BJ (cell line): Measurements from ENCODE around the gene BTF3L4. TPM values are rescaled to one million over a fixed set of nuclear protein-coding genes. Genes with fewer than 3 reads are reported as not detected.
A peak's percentile ranks its signal among the peaks of the same experiment; 100 is the strongest.

Source experiments
- CTCF ChIA-PET: fragments of 350-600 bp; formaldehyde crosslinking; extraction: SDS; loops from one replicate; lab custom pipeline; 2021; ENCODE audit warnings: antibody characterized with exemption, inconsistent platforms; lab: Yijun Ruan, JAX
- POLR2A ChIA-PET: fragments of 300-600 bp; sonication (Branson Sonifier 250); formaldehyde crosslinking; extraction: SDS; loops from one replicate; lab custom pipeline; 2021; ENCODE audit warnings: antibody characterized with exemption; lab: Charles Lee
- DNase-seq: peaks from one replicate; pipeline ENCODE4 v3.0.0-alpha.2; 2011; ENCODE audit warnings: low read depth
- H3K27me3 ChIP-seq: 2 replicates; pipeline ENCODE4 v1.6.0; 2011; ENCODE audit warnings: low read length; ENCODE audit not compliant: control insufficient read depth, insufficient read depth
- H3K36me3 ChIP-seq: 2 replicates; pipeline ENCODE4 v1.5.1; 2011; ENCODE audit warnings: low read length; ENCODE audit not compliant: control insufficient read depth, insufficient read depth
- H3K4me3 ChIP-seq: 2 replicates; pipeline ENCODE4 v1.5.1; 2011; ENCODE audit warnings: low read depth, mild to moderate bottlenecking, control low read depth, low read length
- CTCF ChIP-seq: IDR thresholded peaks from 2 replicates; pipeline ENCODE4 v1.5.1; 2011; ENCODE audit warnings: low read depth, mild to moderate bottlenecking, control low read depth, inconsistent platforms, low read length, moderate library complexity; ENCODE audit not compliant: insufficient read depth
- polyA minus RNA-seq: library from RNA; depleted of rRNA, polyadenylated mRNA; stranded (reverse); fragments of >200 nt; gene quantifications from 2 replicates; pipeline ENCODE4 v1.2.3, GENCODE V29; 2011; rRNA and poly(A)+ RNA removed
- polyA plus RNA-seq: library from polyadenylated mRNA; depleted of rRNA; stranded (reverse); fragments of >200 nt; gene quantifications from 2 replicates; pipeline ENCODE4 v1.2.3, GENCODE V29; 2011; rRNA removed

BTF3L4 gene
- polyA plus RNA-seq, result 31.2 and 68.6 TPM in 2 replicates
- polyA minus RNA-seq, result 18.7 and 20.5 TPM in 2 replicates

- no peaks in the 10 kb centered on the region for H3K27me3 ChIP-seq
- DNase-seq, result peak; percentile 54
- TF ChIP-seq CTCF, result no peak
- peak within 1 kb of the TSS; percentile 69 for H3K4me3 ChIP-seq
- POLR2A ChIA-PET, result interaction anchor here (0.6 to 1.4 kb wide), 2 partner anchors 159 to 160 kb away, joined by 4 to 5 read pairs; no protein-coding TSS in a partner anchor
- CTCF ChIA-PET, result interaction anchor here (1.0 kb wide), 1 partner anchor 59 kb away, joined by 3 read pairs; no protein-coding TSS in a partner anchor
- peaks cover 7% of the 10 kb centered on the region for H3K36me3 ChIP-seq
Observed at GRCh38 chr1:52056163-52056936, at the start of gene BTF3L4. BTF3L4 (plus strand) TSS chr1:52056295; CDS start chr1:52059848, 3,553 bp downstream.

GRCh38 chr1:52007215-52008002 lies 48.7 kb upstream of the BTF3L4 start:
- no peaks in the 10 kb centered on the region for H3K27me3 ChIP-seq
- DNase-seq, result no peak
- no peak for TF ChIP-seq CTCF
- no peak overlapping the region for H3K4me3 ChIP-seq
- ChIA-PET POLR2A (no interaction called here), CTCF (no interaction called here)
- H3K36me3 ChIP-seq, result no peaks in the 10 kb centered on the region

- no peak for DNase-seq
- TF ChIP-seq CTCF, result no peak
- Histone ChIP-seq H3K4me3 (no peak overlapping the region), H3K27me3 (no peaks in the 10 kb centered on the region), H3K36me3 (no peaks in the 10 kb centered on the region)
- POLR2A ChIA-PET, result no interaction called here
- CTCF ChIA-PET, result no interaction called here
Observed at GRCh38 chr1:52008071-52008809, 47.9 kb upstream of the BTF3L4 start.

- TF ChIP-seq CTCF, result no peak
- DNase-seq, result no peak
- Histone ChIP-seq H3K4me3 (no peak overlapping the region), H3K27me3 (no peaks in the 10 kb centered on the region), H3K36me3 (peaks cover 10% of the 10 kb centered on the region)
- POLR2A ChIA-PET, result no interaction called here
- CTCF ChIA-PET, result interaction anchor here (0.6 kb wide), 1 partner anchor 317 kb away, joined by 3 read pairs; no protein-coding TSS in a partner anchor
Observed at GRCh38 chr1:52022133-52022532, 34.0 kb upstream of the BTF3L4 start.
